COLO668 (cell line): Measurements from ENCODE around the gene HBB.

ENCODE experiments used
- DNase-seq: peaks from one replicate; lab custom pipeline; 2025; ENCODE audit not compliant: unreplicated experiment; lab: John Stamatoyannopoulos, UW

The HBB gene

DNA sequence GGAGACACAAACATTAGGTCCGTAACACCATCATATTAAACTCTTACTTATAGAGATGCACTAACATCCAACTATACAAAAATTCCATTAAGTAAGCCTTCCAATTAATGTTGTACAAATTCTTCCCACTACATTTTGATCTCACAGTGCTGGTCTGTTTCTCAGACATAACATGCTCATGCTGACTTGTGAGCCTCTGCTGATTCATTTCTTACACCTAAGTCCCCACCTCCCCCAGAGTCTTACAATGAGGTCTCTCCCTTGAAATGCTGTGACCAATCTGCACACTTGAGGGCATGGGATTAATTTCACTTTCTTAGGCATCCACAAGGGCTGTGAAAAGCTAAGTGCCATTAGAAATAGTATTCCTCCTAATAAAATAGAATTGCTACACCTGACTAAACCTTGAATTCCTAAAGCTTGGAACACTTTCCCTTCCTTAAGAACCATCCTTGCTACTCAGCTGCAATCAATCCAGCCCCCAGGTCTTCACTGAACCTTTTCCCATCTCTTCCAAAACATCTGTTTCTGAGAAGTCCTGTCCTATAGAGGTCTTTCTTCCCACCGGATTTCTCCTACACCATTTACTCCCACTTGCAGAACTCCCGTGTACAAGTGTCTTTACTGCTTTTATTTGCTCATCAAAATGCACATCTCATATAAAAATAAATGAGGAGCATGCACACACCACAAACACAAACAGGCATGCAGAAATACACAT lies 20.8 kb upstream of the HBB start:
- no peak for DNase-seq

DNA sequence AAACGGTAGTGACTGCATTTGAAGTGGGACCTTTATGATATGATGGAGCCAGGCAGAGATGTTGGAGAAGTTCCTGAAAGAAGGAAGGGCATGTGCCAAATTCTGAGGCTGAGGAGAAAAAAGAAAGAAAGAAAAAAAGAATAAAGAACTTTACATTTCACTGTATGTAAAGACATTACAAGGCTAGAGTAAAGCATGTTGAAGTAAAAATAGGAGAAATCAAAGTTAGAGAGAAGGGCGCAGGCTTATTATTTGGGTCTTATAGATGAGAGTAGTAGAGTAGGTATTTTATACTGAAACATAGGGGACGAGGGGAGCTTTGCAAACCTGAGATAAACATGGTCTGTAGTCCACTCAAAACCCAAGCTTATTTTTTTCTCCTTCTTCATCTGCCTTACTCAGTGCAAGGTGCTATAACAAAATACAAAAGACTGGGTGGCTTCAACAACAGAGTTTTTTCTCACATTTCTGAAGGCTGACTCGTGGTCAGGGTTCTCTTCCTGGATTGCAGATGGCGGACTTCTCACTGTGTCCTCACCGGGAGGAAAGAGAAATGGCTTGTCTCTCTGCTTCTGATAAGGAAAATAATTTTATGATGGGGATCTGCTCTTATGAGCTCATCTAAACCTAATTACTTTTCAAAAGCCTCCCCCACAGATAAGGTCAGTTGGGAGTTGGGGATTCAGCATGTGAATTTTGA lies 20.1 kb upstream of the HBB start:
- no peak for DNase-seq

DNA sequence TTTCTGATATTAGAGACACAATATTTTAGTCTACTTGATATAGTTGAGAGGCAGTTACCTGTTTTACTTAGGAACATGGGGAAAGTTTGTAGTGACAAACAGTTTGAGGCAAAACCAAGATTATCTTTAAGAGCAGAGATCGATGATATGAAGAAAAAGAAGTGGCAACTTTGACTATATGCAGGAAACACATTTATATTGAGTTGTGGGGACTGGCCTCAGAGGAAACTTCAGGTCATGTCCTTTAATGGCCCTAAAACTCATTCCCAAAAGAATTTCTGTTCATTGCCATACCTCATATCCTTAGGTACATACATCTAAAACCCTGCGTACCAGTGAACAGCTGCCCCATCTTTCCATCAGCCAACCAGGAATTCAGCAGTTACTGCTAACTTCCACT lies 18.3 kb upstream of the HBB start:
- no peak for DNase-seq

DNA sequence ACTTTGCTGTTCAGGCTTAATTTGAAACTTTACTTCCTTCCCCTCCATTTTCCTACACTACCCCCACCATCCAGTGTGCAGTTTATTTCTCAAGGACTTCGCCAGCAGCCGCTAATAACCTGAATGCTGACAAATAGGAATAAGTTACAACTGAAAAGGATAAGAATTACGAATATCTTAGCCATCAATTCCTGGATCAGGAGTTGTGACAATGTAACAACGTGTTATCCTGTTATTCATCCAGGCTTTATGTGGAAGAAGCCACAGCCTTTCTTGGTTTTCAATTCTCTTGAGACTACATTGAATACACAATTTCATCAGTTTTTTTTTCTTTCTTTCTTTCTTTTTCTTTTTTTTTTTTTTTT lies 16.9 kb upstream of the HBB start:
- DNase-seq, result no peak

DNA sequence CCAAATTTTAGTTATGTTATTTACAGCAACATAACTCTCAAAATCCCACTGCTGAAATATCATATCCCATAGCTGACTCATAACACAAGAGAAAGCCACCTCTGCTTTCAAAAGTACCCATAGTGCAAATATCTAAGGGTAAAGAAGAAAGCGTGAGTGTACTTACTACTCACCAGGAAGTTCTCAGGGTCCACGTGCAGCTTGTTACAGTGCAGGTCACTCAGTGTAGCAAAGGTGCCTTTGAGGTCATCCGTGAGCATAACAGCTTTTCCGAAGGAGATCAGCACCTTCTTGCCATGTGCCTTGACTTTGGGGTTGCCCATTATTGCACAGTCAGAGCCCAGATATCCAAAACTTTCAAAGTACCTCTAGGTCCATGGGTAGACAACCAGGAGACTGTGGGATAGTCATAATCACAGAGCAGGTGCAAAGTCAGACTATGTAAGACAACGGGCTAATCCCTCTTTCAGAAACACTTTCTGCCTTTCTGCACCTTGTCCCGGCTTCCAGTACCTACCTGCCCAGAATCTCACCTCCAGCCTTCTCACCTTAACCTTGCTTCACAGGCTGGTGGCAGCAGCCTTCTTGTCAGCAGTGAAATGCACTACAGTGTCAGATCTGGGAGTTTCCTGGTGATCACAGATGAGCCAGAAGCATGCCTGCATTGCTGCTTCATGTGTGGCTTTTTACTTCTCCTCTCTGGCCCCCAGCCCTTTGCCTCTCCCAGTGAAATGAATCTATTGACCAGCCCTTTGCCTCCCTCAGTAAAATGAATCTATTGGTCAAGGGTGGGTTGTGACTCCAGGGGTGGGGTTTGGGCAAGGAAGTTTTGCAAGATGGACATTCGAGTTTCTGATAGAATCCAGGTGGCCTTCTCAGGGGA lies 16.3 kb upstream of the HBB start:
- DNase-seq, result no peak

DNA sequence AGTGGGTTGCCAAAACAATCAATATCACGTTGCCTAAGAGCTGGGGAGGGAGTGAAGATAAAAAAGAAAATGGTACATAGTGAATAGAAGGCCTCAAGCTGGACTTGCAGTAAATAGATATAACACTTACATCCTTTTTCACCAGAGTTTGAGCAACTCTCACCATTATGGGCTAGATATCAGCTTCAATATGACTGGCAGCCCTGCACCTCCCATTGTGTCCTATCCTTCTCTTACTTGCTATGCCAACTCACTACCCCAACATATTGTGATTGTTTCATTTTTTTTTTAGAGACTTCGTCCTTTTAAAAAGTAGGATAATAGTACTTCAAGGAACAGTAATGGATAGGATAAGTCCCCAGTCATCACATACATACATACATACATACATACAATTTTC lies 15.3 kb upstream of the HBB start:
- no peak for DNase-seq

DNA sequence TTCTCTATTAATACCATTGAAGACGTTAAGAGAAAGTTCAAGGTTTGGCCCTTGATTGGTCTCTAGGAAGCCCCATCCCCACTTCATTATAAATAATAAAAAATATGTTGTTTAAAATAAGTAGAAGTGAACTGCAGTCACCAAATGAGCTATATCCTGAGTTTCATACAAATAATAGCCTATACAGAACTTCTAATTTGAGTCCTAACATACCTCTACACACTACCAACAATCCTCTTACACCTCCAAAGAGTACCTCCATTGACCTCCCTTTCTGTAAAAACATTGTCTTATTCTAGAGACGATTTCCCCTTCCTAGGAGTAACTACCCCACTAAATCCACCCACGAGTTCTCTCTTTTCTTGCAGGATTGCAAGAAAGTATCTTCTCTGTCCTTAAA lies 14.6 kb upstream of the HBB start:
- no peak for DNase-seq

DNA sequence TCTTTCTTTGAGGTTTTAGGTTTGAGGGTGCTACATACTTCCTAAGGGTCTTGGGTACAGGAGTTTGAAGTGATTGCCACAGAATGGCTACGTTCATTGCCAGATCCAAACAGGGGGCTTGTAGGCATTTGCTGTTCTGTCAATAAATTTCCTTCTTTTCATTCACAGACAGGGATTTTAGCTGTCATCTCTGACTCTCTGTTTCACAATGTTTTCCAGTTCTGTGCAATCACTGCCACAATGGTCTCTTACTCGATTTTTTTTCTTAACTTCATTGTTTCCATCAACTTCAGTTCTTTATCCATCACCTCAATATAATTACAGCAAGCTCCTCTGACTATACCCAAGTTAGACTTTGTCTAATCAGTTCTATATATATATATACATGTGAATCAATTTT lies 13.6 kb upstream of the HBB start:
- no peak for DNase-seq

DNA sequence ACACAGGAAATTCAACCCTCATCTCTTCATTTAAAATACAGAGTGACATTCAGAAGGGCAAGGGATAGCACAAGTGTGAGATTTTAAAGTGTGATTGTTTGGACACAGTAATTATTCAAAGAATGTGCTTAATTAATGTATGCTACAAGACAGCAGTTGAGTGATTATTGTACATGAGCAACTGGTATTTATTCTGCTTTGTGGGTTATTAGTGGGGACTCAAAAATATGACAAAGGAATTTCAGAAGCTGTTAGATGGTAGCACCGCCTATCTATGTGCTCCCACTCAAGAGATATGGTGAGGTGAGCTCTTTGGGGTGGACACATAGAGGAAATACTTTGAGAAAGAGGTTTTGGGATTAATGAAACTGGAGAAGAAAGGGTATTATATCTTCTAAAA lies 13.2 kb upstream of the HBB start:
- DNase-seq, result no peak

DNA sequence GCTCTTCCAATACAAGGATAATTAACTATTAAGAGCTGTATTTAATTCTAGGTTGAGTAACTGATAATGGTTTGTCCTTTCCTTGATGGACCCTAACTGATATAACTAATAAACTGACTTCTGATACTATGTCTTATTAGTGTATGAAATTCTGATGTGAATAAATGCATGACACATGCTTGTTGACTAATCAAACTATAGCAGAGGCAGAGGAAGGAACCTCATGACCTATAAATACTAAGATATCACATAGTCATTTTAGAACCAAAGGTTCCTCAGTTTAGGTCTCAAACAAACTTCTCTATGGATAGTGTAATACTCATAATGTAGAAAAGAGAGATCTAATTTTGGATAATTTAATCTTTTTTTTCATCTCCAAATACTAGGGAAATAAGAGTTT lies 12.2 kb upstream of the HBB start:
- DNase-seq, result no peak

DNA sequence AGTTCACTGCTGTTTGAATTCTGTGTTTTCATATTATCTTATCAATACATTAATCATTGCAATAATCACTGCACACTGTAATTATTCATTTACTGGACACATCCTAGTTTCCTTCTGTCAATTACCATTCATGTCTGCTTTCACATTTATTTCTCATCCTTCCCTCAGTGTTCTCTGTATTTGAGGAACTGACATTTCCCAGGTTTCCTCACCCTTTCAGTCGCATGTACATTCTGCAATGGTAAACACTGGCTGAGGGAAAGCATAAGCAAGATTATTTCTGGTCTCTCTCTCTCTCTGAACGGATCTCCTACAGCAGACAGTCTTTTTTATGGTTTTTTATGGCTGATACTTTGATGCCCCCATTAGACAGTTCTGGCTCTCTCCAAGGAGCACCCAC lies 11.6 kb upstream of the HBB start:
- no peak for DNase-seq

DNA sequence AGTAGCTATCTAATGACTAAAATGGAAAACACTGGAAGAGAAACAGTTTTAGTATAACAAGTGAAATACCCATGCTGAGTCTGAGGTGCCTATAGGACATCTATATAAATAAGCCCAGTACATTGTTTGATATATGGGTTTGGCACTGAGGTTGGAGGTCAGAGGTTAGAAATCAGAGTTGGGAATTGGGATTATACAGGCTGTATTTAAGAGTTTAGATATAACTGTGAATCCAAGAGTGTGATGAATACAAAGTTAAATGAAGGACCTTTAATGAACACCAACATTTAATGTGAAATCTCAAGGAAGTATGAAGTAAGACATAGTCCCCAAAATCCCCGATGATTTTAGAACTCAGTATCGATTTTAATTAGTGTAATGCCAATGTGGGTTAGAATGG lies 10.5 kb upstream of the HBB start:
- DNase-seq, result no peak

DNA sequence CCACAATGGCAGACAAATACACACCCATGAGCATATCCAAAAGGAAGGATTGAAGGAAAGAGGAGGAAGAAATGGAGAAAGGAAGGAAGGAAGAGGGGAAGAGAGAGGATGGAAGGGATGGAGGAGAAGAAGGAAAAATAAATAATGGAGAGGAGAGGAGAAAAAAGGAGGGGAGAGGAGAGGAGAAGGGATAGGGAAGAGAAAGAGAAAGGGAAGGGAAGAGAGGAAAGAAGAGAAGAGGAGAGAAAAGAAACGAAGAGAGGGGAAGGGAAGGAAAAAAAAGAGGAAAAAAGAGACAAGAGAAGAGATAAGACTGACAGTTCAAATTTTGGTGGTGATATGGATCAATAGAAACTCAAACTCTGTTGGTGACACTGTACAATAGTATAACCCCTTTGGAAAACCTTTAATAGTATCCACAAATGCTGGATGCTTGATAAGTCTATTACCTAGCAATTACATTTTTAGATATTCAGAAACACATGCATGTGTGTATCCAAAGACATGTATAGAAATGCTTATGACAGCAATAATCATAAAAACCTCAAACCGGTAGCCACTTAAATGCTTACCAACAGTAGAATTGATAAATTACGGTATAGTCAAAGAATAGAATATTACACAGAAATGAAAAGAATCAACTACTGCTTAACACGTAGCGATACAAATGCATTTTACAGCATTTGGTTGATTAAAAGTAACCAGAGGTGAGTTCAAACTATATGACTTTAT lies 8.7 kb upstream of the HBB start:
- DNase-seq, result no peak

DNA sequence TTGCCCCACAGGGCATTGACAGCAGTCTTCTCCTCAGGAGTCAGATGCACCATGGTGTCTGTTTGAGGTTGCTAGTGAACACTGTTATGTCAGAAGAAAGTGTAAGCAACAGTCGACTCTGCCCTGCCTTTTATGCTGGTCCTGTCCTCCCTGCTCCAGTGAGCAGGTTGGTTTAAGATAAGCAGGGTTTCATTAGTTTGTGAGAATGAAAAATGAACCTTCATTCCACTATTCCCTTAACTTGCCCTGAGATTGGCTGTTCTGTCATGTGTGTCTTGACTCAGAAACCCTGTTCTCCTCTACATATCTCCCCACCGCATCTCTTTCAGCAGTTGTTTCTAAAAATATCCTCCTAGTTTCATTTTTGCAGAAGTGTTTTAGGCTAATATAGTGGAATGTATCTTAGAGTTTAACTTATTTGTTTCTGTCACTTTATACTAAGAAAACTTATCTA lies 7.5 kb upstream of the HBB start, which contains the start of gene HBD:
Gene HBD, minus strand, starts transcription at position 103 of the 454 bp plus-strand sequence. Its CDS starts 50 bp downstream, at position 53.
- no peak for DNase-seq

DNA sequence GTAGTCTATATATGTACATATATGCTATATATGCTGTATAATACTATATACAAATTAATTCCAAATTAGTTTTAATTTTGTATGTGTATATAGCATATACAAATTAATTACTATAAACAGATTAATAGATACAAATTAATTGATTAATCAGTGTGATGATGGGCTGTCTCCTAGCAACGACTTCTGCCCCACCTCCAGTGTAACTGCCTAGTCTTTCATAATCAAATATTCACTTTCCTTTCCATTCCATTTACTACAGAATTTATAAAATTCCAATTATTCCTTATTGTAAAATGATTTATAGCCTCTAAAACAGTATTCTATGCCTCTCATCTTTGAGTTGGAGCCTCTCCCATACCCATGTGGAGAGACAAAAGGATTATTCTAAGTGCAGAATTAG lies 6.4 kb upstream of the HBB start:
- no peak for DNase-seq

DNA sequence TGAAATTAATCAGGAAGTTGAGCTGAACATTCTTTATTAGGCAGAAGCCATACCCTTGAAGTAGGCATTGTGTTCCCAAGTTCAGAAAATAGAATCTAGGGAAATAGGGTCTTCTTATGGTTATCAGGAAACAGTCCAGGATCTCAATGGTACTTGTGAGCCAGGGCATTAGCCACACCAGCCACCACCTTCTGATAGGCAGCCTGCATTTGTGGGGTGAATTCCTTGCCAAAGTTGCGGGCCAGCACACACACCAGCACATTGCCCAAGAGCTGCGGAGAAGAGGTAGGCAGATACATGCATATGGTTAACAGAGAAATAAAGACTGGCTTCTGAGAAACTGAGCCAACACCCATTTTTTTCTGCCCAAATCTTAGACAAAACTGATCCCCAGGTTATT lies 6.0 kb upstream of the HBB start:
- DNase-seq, result no peak

DNA sequence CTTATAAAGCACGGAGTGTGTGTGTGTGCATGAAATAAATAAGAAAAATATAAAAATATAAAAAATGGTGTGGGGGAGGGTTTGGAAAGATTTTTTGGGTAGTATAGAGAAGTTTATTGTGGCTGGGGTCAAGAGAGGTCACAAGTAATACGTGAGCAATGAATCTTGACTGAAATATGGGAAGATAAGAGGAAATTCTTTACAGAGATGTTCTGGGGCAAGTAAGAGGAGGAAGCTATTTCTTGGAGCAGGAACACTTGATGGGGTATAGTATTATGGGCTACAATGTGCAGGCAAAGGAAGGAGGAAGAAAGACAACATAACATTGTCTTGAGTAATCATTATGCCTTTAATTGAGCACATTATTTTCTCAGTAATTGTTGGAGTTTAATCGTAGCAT lies 5.3 kb upstream of the HBB start:
- no peak for DNase-seq

DNA sequence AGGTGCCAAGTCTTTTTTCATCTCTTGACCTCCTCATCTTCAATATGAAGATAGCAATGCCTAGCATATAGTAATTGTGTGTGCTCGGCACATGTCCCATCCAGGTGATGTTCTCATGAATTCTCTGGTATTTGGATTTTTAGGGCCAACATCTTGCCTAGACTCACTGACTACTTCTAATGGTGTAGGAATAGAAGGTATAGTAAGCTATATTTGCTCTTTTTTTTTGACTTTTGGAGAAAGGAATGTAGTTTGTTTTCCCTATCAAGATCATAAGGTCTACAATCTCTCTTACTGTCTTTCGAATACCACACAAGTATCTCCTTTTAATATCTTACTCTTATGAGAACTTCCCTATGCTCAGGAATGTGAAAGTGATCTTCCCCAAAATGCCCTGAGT lies 4.2 kb upstream of the HBB start:
- DNase-seq, result no peak

DNA sequence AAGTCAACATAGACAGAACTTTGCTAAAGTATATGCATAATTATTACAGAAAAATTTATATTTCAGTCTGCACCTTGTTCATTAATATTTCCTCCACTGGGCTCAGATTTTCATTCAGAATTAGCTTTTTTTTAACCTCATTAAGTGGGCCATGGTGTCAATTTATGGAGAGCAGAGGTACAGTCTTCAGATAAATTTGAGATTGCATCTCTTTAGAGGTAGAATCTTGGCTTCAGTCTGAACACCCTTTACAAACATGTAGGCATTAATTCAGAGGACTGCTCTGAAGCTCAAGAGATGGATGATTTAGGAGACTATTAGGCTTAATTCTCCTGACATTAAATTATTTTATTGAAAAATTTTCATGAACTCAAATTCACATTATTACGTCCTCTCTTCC lies 3.4 kb upstream of the HBB start:
- DNase-seq, result no peak

DNA sequence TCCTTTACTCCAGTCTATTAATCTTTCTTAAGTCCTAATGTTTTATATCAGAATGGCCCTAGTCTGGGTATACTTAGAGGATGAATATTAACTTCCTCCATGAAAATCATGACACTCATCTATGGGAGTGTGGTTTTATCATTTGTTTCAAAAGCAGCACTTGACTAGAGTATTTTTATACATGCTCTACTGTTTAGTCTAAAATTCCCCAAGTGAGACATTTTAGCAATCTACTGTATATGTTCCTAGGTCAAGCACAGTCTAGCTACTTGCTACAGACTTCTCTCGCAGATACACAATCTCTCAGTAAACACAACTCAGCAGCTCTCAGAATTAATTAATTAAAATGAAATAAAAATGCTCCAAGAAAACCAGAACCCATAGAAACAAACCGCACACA lies 2.9 kb upstream of the HBB start:
- DNase-seq, result no peak

DNA sequence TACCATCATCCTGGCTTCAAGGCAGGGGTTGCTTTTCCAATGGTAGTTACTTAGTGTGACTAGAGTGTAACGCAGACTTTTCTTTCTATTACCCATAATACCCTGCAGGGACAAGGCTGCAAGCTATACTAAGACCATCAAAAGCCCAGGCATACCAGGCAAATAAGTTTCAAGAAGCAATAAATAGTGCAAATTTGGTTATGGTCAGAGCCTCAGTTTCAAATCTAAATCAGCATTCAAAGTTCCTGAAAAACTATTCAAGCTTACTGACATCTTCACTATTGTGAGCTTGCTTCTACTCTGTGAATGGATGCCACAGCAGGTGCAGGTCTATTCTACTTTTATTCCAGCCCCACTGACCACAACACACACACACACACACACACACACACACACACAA lies 2.5 kb upstream of the HBB start:
- no peak for DNase-seq
